GM12878 (cell line): Measurements from ENCODE around the gene ADAMTSL4. TPM values are rescaled to one million over a fixed set of nuclear protein-coding genes. Genes with fewer than 3 reads are reported as not detected.

ENCODE experiments used
- ATAC-seq: fragments of 200-7000 bp; cut with Tn5 transposase; 3 replicates; pipeline ENCODE4 v1.9.1; 2020; ENCODE audit warnings: mild to moderate bottlenecking, moderate library complexity
- BruUV-seq: library from RNA; stranded (reverse); fragments of 400-500 nt; replicated peaks from 2 replicates; lab custom pipeline; 2021; lab: Mats Ljungman, UMichigan
- CTCF ChIA-PET: fragments of 300-600 bp; sonication (Branson Sonifier 250); formaldehyde crosslinking; extraction: SDS; loops from one replicate; lab custom pipeline; 2021; ENCODE audit warnings: inconsistent platforms; lab: Yijun Ruan, JAX
- POLR2A ChIA-PET: fragments of 350-600 bp; formaldehyde crosslinking; extraction: SDS; loops from one replicate; lab custom pipeline; 2021; ENCODE audit warnings: inconsistent platforms; lab: Charles Lee
- RAD21 ChIA-PET: fragments of 300-600 bp; sonication (Branson Sonifier 250); formaldehyde crosslinking; loops from one replicate; lab custom pipeline; 2023; ENCODE audit warnings: antibody characterized with exemption; ENCODE audit not compliant: unreplicated experiment; lab: Charles Lee
- SMC1A ChIA-PET: fragments of 300-600 bp; sonication (Branson Sonifier 250); formaldehyde crosslinking; loops from one replicate; lab custom pipeline; 2023; ENCODE audit not compliant: unreplicated experiment, uncharacterized antibody; lab: Charles Lee
- DNase-seq: peaks from one replicate; pipeline ENCODE4 v3.0.0-alpha.2; 2011; ENCODE audit warnings: low read depth, low spot score
- FAIRE-seq: peaks from 3 replicates; lab custom pipeline; 2011; peaks lifted over from hg19 to GRCh38; lab: Jason Lieb, UNC
- H2AFZ ChIP-seq: 2 replicates; pipeline ENCODE4 v1.6.0; 2011; ENCODE audit warnings: low read depth, low read length, control low read depth; ENCODE audit not compliant: control insufficient read depth
- H3K27ac ChIP-seq: 2 replicates; pipeline ENCODE4 v1.5.1; 2011; ENCODE audit warnings: control low read depth; ENCODE audit not compliant: control insufficient read depth, insufficient read depth
- H3K27me3 ChIP-seq, 2 experiments: replicated peaks in 1 of 2; 2 replicates each; pipeline versions ENCODE4 v1.6.0 to v1.6.1; 2011; ENCODE audit warnings: low read length in 1 of 2; ENCODE audit not compliant: control insufficient read depth in 2 of 2, insufficient read depth in 2 of 2
- H3K36me3 ChIP-seq, 2 experiments: 2 replicates each; pipeline ENCODE4 v1.5.1; 2011; ENCODE audit warnings: low read length in 1 of 2; ENCODE audit not compliant: control insufficient read depth in 2 of 2, insufficient read depth in 2 of 2
- H3K4me1 ChIP-seq: 2 replicates; pipeline ENCODE4 v1.6.1; 2011; ENCODE audit warnings: mild to moderate bottlenecking, low read length, moderate library complexity, mixed read lengths; ENCODE audit not compliant: control insufficient read depth, insufficient read depth
- H3K4me2 ChIP-seq: 2 replicates; pipeline ENCODE4 v1.6.0; 2011; ENCODE audit warnings: control low read depth; ENCODE audit not compliant: control insufficient read depth, insufficient read depth
- H3K4me3 ChIP-seq: fragments of 200-600 bp; sonication (generic); 2 replicates; pipeline ENCODE4 v1.5.1; 2016
- H3K79me2 ChIP-seq: 2 replicates; pipeline ENCODE4 v1.6.0; 2011; ENCODE audit warnings: low read length; ENCODE audit not compliant: control insufficient read depth, insufficient read depth
- H3K9ac ChIP-seq: 2 replicates; pipeline ENCODE4 v1.8.0; 2011; ENCODE audit warnings: low read length, control low read depth, mixed read lengths; ENCODE audit not compliant: control insufficient read depth, insufficient read depth
- H3K9me3 ChIP-seq: replicated peaks from 3 replicates; pipeline ENCODE4 v1.5.1; 2011; ENCODE audit warnings: mild to moderate bottlenecking, low read length; ENCODE audit not compliant: control insufficient read depth, insufficient read depth
- H4K20me1 ChIP-seq: 2 replicates; pipeline ENCODE4 v1.6.0; 2011; ENCODE audit not compliant: control insufficient read depth, insufficient read depth
- BRCA1 ChIP-seq: IDR thresholded peaks from 2 replicates; pipeline ENCODE4 v1.6.1; 2011; ENCODE audit warnings: low read depth, low read length, improper control_type of control experiment
- NBN ChIP-seq: fragments of 450-650 bp; IDR thresholded peaks from 2 replicates; pipeline ENCODE4 v1.6.1; 2016
- POLR2A ChIP-seq: IDR thresholded peaks from 2 replicates; pipeline ENCODE4 v1.6.1; 2011; ENCODE audit warnings: low read depth, mild to moderate bottlenecking, low read length
- SMAD1 ChIP-seq: fragments of 450-650 bp; IDR thresholded peaks from 2 replicates; pipeline ENCODE4 v1.6.1; 2018; ENCODE audit warnings: mild to moderate bottlenecking, low read depth; ENCODE audit not compliant: partially characterized antibody
- STAT3 ChIP-seq: IDR thresholded peaks from 2 replicates; pipeline ENCODE4 v1.6.1; 2011; ENCODE audit warnings: low read depth, low read length, improper control_type of control experiment
- ZNF384 ChIP-seq: IDR thresholded peaks from 2 replicates; pipeline ENCODE4 v1.6.1; 2012; ENCODE audit warnings: low read depth, mild to moderate bottlenecking, low read length, improper control_type of control experiment, borderline replicate concordance
- WGBS: methylation state at CpG from one replicate; pipeline ENCODE4 v1.1.6; 2016; ENCODE audit warnings: low lambda C conversion rate; ENCODE audit not compliant: insufficient replicate concordance, insufficient coverage; ENCODE audit errors: missing lambda C conversion rate; 5-methylcytosine and 5-hydroxymethylcytosine counted together
- in situ Hi-C: fragments of 300-500 bp; cut with MboI; formaldehyde crosslinking; loops from 9 replicates; pipeline ENCODE4 v1.14.3; 2018; ENCODE audit warnings: mixed read lengths
- intact Hi-C: fragments of 100-400 bp; cut with micrococcal nuclease; formaldehyde crosslinking; loops from one replicate; pipeline ENCODE4 v1.14.2; 2022; ENCODE audit not compliant: unreplicated experiment
- polyA plus RNA-seq, 11 experiments: library from polyadenylated mRNA; depleted of rRNA in 4 of 11; unstranded in 6 of 11; stranded (reverse) in 5 of 11; fragments of >200 nt; fragmentation: Nextera tagmentation in 4 of 11; fragmentation: Illumina TruSeq in 1 of 11; extraction: Ambion mirVana in 4 of 11; extraction: Trizol in 1 of 11; gene quantifications; 1 replicate in 1 of 11; 2 replicates in 10 of 11; pipeline versions ENCODE4 v1.2.1 to v1.2.3, GENCODE V29; 2011 to 2016; ENCODE audit warnings: inconsistent platforms in 2 of 11, missing spikeins in 2 of 11, low read depth in 1 of 11
- total RNA-seq, 4 experiments: library from RNA; depleted of rRNA in 3 of 4; stranded (reverse); fragments of >200 nt in 3 of 4; fragmentation: Illumina TruSeq in 1 of 4; extraction: Trizol in 1 of 4; gene quantifications; 2 replicates each; pipeline versions ENCODE4 v1.2.1 to v1.2.3, GENCODE V29; 2013 to 2021
- TF ChIP-seq, protein P1 (sequence below): fragments of 450-650 bp; formaldehyde crosslinking; IDR thresholded peaks from 2 replicates; pipeline ENCODE4 v1.4.0; 2020; ENCODE audit warnings: mild to moderate bottlenecking, moderate library complexity

The ADAMTSL4 gene
- total and polyA plus RNA-seq, 10 of the 15 experiments (the other 5 are each of a cell fraction or from before 2014, with no cell fraction given): 0.04 to 0.15 (median 0.05) TPM; not detected in 5

DNA sequence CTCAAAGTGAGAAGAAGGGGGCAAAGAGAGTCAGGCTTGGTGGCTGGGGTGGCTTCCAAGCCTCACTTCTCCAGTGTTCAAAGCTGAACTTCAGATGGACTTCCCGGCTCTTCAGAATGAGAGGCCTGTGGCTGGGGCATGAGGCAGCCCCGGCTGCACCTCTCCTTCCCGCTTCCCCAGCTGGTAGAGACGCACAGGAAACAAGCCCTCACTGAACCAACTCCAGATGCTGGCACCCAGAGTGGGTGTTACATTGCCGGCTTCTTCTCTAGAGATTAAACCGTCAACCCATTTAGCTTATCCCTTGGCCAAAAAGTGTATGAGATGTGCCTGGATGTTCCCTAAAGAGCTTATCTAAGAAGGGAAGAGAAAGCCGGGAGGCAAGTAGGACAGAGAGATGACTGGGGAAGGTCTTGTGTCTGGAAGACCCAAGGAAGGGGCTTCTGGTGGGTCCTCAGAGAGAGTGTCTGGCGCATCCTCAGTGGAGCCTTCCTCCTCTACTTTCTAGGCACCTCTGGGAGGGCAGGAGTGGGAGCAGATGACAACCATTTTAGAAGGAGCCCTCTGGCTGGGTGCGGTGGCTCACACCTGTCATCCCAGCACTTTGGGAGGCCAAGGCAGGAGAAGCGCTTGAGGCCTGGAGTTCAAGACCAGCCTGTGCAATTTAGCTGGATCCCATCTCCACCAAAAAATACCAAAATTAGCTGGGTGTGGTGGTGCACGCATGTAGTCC lies 2.0 kb downstream of the ADAMTSL4 start:
- CTCF ChIA-PET: interaction anchor here (1.1 to 2.9 kb wide), 3 partner anchors 9 to 19 kb away, joined by 3 to 14 read pairs (median 8); no protein-coding TSS in a partner anchor
- no peaks in the 10 kb centered on the region for H4K20me1 ChIP-seq
- no TSS peak for BruUV-seq
- H3K4me3 ChIP-seq: no peak overlapping the region
- no peak overlapping the region for H3K9ac ChIP-seq
- H2AFZ ChIP-seq: no peak overlapping the region
- no peaks in the 10 kb centered on the region for H3K9me3 ChIP-seq
- no peak overlapping the region for H3K4me2 ChIP-seq
- 43% methylated on average over 11 of the region's 11 CpGs for WGBS
- TF ChIP-seq POLR2A: 0 out of 2 replicates have a peak, but pooled peaks have one; percentile 18
- no peak for TF ChIP-seq SMAD1
- no peaks in the 10 kb centered on the region for H3K79me2 ChIP-seq
- no peak; the same call in 2 of the 3 replicates for ATAC-seq
- H3K4me1 ChIP-seq: peaks cover 3% of the 10 kb centered on the region; the same call in 1 of the 2 replicates
- SMC1A ChIA-PET: interaction anchor here (1.1 kb wide), 1 partner anchor 70 kb away, joined by 3 read pairs; no protein-coding TSS in a partner anchor
- no peaks in the 10 kb centered on the region for H3K36me3 ChIP-seq
- no peak for DNase-seq
- in situ Hi-C loops: no loop called here
- H3K27me3 ChIP-seq: no peaks in the 10 kb centered on the region; a peak in 1 of 4 replicates
- intact Hi-C loops: no loop called here
- POLR2A ChIA-PET: interaction anchor here (0.7 kb wide), 2 partner anchors 16 to 201 kb away, joined by 3 to 5 read pairs; no protein-coding TSS in a partner anchor
- RAD21 ChIA-PET: no interaction called here
- no peak overlapping the region for H3K27ac ChIP-seq
- no peak for FAIRE-seq

DNA sequence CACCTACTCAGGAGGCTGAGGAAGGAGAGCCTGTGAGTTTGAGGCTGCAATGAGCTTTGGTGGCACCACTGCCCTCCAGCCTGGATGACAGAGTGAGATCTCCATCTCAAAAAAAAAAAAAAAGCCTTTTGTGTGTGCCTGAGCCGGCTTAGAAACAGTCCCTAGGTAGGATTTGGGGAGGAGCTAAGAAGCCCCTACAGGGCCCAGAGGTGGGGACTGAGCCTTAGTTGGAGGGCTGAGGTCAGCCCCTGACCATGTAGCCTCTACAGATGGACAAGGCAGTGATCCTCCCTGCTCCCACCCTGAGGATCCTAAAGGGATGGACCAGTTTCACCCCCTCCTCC lies 2.5 kb downstream of the ADAMTSL4 start:
- peaks cover 3% of the 10 kb centered on the region; the same call in 1 of the 2 replicates for H3K4me1 ChIP-seq
- in situ Hi-C loops (no loop called here), intact Hi-C loops (no loop called here)
- peak; percentile 31 for FAIRE-seq
- BruUV-seq: no TSS peak
- no peaks in the 10 kb centered on the region for H3K9me3 ChIP-seq
- RAD21 ChIA-PET: no interaction called here
- CTCF ChIA-PET: interaction anchor here (1.1 to 2.9 kb wide), 3 partner anchors 9 to 20 kb away, joined by 3 to 14 read pairs (median 8); no protein-coding TSS in a partner anchor
- H3K4me2 ChIP-seq: no peak overlapping the region
- no peak for ATAC-seq
- POLR2A ChIA-PET: interaction anchor here (0.7 kb wide), 2 partner anchors 17 to 200 kb away, joined by 3 to 5 read pairs; no protein-coding TSS in a partner anchor
- H3K36me3 ChIP-seq: no peaks in the 10 kb centered on the region
- WGBS: 25% methylated on average over 1 of the region's 1 CpG
- TF ChIP-seq ZNF384: no peak
- TF ChIP-seq BRCA1: no peak
- TF ChIP-seq, protein P1, sequence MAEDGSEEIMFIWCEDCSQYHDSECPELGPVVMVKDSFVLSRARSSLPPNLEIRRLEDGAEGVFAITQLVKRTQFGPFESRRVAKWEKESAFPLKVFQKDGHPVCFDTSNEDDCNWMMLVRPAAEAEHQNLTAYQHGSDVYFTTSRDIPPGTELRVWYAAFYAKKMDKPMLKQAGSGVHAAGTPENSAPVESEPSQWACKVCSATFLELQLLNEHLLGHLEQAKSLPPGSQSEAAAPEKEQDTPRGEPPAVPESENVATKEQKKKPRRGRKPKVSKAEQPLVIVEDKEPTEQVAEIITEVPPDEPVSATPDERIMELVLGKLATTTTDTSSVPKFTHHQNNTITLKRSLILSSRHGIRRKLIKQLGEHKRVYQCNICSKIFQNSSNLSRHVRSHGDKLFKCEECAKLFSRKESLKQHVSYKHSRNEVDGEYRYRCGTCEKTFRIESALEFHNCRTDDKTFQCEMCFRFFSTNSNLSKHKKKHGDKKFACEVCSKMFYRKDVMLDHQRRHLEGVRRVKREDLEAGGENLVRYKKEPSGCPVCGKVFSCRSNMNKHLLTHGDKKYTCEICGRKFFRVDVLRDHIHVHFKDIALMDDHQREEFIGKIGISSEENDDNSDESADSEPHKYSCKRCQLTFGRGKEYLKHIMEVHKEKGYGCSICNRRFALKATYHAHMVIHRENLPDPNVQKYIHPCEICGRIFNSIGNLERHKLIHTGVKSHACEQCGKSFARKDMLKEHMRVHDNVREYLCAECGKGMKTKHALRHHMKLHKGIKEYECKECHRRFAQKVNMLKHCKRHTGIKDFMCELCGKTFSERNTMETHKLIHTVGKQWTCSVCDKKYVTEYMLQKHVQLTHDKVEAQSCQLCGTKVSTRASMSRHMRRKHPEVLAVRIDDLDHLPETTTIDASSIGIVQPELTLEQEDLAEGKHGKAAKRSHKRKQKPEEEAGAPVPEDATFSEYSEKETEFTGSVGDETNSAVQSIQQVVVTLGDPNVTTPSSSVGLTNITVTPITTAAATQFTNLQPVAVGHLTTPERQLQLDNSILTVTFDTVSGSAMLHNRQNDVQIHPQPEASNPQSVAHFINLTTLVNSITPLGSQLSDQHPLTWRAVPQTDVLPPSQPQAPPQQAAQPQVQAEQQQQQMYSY (CRISPR knock-in tag): no peak
- no peak for TF ChIP-seq NBN
- TF ChIP-seq STAT3: no peak
- no peaks in the 10 kb centered on the region for H4K20me1 ChIP-seq
- H3K9ac ChIP-seq: no peak overlapping the region
- no peak overlapping the region for H3K4me3 ChIP-seq
- H3K27me3 ChIP-seq: no peaks in the 10 kb centered on the region; a peak in 1 of 4 replicates
- no peak overlapping the region for H3K27ac ChIP-seq
- H3K79me2 ChIP-seq: no peaks in the 10 kb centered on the region
- DNase-seq: no peak
- no peak overlapping the region for H2AFZ ChIP-seq
- SMC1A ChIA-PET: interaction anchor here (1.1 kb wide), 1 partner anchor 69 kb away, joined by 3 read pairs; no protein-coding TSS in a partner anchor
